DOHH2 (cell line): ENCODE results near the gene DNAJB14.

ENCODE experiments used
- CTCF ChIP-seq: fragments of 200-600 bp; sonication (generic); IDR thresholded peaks from one replicate; pipeline ENCODE4 v1.5.1; 2014; ENCODE audit warnings: antibody characterized with exemption, mild to moderate bottlenecking, low read depth, low read length; ENCODE audit not compliant: poor library complexity, severe bottlenecking
- EZH2phosphoT487 ChIP-seq: fragments of 200-600 bp; sonication (generic); IDR thresholded peaks from 2 replicates; pipeline ENCODE4 v1.6.1; 2017; ENCODE audit warnings: borderline replicate concordance, mild to moderate bottlenecking, antibody characterized with exemption, low read length, moderate library complexity, mixed read lengths

GRCh38 chr4:99857307-99857706 is 89.1 kb downstream of the DNAJB14 start:
- TF ChIP-seq CTCF: no peak
- no peak for TF ChIP-seq EZH2phosphoT487
